Right ventricle myocardium inferior (tissue), 1 donor: ENCODE measurements around the gene SLC12A3. TPM values are rescaled to one million over a fixed set of nuclear protein-coding genes. Genes with fewer than 3 reads are reported as not detected.
A peak's percentile ranks its signal among the peaks of the same experiment; 100 is the strongest.

Source experiments
- ATAC-seq: fragments of 200-7000 bp; cut with Tn5 transposase; one replicate; pipeline ENCODE4 v1.9.1; 2020; ENCODE audit warnings: mild to moderate bottlenecking, moderate library complexity
- DNase-seq: peaks from one replicate; pipeline ENCODE4 v3.0.0; 2021; ENCODE audit errors: missing footprints
- intact Hi-C: fragments of 100-400 bp; cut with DNase I; formaldehyde crosslinking; loops from one replicate; pipeline ENCODE4 v1.11.0; 2022
- long read RNA-seq: library from polyadenylated mRNA; unstranded; transcript quantifications from one replicate; pipeline ENCODE4 v2.0.0, GENCODE V29; 2021
- total RNA-seq: library from RNA; stranded (reverse); fragmentation: NEBNext Ultra II Directional; extraction: Animal tissue kit (Norgen Biotek cat#: 25700); gene quantifications from one replicate; pipeline ENCODE4 v1.2.1, GENCODE V29; 2021
- donor health status: DM: no; HTN: yes; CAD: no; lungs with severe emphysema.

Gene SLC12A3, protein sequence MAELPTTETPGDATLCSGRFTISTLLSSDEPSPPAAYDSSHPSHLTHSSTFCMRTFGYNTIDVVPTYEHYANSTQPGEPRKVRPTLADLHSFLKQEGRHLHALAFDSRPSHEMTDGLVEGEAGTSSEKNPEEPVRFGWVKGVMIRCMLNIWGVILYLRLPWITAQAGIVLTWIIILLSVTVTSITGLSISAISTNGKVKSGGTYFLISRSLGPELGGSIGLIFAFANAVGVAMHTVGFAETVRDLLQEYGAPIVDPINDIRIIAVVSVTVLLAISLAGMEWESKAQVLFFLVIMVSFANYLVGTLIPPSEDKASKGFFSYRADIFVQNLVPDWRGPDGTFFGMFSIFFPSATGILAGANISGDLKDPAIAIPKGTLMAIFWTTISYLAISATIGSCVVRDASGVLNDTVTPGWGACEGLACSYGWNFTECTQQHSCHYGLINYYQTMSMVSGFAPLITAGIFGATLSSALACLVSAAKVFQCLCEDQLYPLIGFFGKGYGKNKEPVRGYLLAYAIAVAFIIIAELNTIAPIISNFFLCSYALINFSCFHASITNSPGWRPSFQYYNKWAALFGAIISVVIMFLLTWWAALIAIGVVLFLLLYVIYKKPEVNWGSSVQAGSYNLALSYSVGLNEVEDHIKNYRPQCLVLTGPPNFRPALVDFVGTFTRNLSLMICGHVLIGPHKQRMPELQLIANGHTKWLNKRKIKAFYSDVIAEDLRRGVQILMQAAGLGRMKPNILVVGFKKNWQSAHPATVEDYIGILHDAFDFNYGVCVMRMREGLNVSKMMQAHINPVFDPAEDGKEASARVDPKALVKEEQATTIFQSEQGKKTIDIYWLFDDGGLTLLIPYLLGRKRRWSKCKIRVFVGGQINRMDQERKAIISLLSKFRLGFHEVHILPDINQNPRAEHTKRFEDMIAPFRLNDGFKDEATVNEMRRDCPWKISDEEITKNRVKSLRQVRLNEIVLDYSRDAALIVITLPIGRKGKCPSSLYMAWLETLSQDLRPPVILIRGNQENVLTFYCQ
- total RNA-seq, result not detected
- long read RNA-seq, result 0 reads

DNA sequence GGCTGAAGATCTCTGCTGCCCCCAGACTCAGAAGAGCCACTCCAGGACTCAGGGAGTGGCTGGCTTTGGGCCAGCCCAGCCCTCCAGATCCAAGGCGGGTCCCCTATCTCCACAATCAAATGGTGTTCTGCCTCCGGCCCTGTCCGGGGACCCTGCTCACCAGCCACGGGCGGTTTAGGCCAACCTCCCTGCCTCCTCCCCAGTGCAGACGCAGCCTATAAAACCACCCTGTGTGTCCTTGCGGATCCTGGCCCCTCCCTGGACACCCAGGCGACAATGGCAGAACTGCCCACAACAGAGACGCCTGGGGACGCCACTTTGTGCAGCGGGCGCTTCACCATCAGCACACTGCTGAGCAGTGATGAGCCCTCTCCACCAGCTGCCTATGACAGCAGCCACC is at the start of gene SLC12A3:
Gene SLC12A3 (plus strand): TSS at position 248 of the 400 bp plus-strand sequence. CDS start 29 bp downstream, at position 277.
- intact Hi-C loops, result loop anchor here (5.0 kb wide), 2 partner anchors 52 to 67 kb away; partner anchors contain the start of gene HERPUD1
- ATAC-seq, result no peak
- DNase-seq, result peak; percentile 51

- intact Hi-C loops, result no loop called here
- DNase-seq (no peak), ATAC-seq (peak; percentile 93)
Observed at GRCh38 chr16:56815721-56816120, 49.3 kb upstream of the SLC12A3 start.

DNA sequence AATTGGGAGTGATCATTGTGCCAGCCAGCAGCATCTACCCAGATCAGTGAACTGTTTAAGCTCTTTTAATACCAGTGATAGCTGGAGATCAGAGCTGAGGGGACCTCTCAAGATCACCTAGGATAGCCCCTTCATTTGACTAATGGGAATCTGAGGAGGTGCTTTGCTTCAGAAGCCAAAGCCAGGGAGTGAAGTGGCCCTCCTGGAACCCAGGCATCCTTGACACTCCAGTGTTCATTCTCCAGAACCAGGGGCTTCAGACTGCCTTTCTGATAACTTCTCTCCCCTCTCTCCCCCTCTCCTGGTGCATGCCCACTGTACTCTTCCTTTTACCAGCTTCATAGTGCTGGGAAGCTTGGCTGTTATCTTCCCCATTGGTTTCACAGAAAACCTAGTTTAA is 48.0 kb upstream of the SLC12A3 start:
- intact Hi-C loops, result no loop called here
- ATAC-seq, result no peak

DNA sequence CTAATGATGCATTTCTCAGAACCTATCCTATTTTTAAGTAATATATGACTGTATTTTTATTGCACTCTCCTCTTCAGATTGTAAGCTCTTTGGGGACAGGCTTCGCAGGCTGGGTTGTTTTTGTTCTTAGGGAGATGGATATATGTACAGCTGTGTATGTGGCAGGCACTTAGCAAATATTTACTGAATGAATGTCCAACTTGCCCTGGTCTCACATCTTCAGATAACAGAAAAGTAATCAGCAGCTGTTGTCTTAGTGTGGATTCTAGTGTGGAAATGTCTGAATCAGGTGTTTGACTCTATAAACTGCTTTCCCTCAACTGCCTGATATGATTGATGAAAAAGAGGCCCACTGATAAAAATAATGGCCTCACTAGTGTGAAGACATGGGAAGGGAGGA is 47.1 kb upstream of the SLC12A3 start:
- DNase-seq (no peak), ATAC-seq (no peak)
- intact Hi-C loops, result no loop called here

More for the DNA sequence above, 48.0 kb upstream of the SLC12A3 start:
- no peak for DNase-seq

DNA sequence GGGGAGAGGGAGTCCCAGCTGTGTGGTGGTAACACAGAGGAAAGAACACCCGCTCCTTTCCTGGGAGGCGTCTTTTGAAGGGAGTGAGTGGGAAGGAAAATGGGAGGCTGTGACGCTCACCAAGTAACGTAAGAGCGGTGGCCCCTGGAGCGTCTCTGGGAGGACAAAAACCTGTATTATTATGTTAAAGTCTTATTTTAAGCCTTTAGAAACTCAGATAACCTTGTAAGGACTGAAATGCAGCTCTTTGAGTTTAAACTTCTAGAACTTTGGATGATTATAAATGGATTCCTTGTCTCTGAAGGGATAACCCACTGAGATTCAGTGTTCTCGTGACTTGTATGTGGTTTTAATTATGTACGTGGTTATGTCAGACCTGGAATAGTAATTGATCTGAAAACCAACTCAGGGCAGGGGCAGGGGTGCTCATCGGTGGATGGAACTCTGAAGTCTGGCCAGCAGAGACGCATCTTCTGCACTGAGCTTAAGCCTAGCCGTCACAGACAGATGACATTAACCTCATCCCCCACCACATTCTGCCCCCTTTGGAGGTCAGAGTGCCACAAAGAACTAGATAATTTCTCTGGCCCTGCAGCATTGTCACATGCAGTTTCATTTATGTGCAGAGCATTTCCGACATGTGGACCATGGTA is 41.8 kb upstream of the SLC12A3 start:
- ATAC-seq, result no peak

DNA sequence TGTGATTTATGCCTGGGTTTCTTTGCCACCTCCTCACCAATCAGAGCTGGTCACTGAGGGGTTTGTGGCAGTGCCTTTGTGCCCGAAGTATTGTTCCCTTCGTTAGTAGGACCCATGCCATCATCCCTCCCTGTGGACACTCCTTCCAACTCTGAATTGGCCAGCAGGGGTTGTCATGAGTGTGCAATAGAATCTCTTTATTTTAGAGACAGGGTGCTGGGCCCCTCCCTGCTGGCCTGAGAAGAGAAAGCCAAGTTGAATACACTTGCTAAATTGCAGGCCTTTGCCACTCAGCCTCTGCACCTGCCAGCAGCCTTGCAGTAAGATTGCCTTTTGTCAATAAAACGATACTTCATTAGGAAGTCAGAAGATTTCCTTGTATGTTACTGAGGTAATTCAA is 40.7 kb upstream of the SLC12A3 start:
- ATAC-seq (peak; percentile 57), DNase-seq (no peak)

More for the DNA sequence above, 41.8 kb upstream of the SLC12A3 start:
- DNase-seq, result no peak
- intact Hi-C loops, result no loop called here

GRCh38 chr16:56824804-56825203 is 40.2 kb upstream of the SLC12A3 start:
- ATAC-seq (no peak), DNase-seq (no peak)
- intact Hi-C loops, result no loop called here

More for the DNA sequence above, 40.7 kb upstream of the SLC12A3 start:
- intact Hi-C loops, result no loop called here

DNA sequence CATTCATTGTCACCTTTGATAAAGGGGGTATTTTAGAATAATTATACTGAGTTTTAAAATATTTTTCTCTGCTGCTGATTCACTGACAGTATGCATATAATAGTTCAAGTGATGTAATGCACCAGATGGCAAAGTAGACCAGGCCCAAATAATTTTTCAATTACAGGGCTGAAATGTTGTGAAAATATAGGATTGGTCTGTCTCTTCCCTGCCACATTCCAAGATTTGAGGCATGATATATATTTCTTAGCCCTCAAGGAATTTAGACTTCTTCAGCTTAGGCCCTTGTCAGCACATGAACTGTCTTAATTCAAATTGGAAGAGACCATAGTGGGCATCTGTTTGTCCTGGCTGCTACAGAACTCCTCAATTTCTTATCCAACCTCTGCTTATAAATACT is 39.2 kb upstream of the SLC12A3 start:
- intact Hi-C loops, result no loop called here
- no peak for ATAC-seq
- DNase-seq, result no peak

- intact Hi-C loops, result no loop called here
- ATAC-seq (no peak), DNase-seq (no peak)
Observed at GRCh38 chr16:56828647-56829046, 36.4 kb upstream of the SLC12A3 start.

DNA sequence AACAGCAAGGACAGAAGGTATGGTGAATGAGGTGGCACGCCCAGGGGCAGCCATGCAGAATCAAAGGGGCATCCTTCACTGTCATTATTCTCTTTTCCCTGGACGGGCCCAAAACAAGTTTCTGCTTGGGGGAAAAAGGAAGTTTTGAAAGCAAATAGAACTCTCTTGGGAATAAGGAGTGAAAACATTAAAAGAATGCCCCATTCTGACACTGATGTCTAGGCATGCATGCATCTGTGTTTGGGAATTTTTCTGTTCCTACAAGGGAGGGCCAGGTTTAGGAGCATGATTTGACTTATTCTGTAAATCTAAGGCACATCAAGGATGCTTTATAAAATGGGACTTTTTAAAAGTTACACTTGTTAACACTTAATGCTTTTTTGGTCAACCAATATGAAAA is 34.3 kb upstream of the SLC12A3 start:
- intact Hi-C loops, result no loop called here
- no peak for DNase-seq
- ATAC-seq, result no peak

GRCh38 chr16:56832768-56833167 is 32.2 kb upstream of the SLC12A3 start:
- ATAC-seq, result no peak
- intact Hi-C loops, result no loop called here
- no peak for DNase-seq

GRCh38 chr16:56833243-56833970 is 31.6 kb upstream of the SLC12A3 start:
- no peak for ATAC-seq
- intact Hi-C loops, result no loop called here
- no peak for DNase-seq

DNA sequence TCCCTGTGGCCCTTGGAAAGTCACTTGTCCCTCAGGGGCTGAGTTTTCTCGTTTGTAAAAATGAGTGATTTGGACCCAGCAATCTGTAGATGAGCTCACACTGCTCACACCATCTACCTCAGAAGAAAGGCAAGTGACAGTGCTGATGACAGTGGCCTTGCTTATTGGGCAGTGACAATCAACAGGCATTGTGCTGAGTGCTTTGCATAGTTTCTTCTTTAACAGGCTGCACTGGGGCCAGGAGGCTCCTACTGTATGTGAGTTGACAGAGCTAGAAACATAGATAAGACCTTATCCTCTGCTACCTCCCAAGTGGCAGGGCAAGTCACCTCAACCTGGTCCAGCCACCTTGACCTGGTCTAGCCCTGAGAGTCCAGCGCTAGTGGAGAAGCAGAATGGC is 29.7 kb upstream of the SLC12A3 start:
- intact Hi-C loops, result no loop called here
- no peak for DNase-seq
- ATAC-seq, result peak; percentile 28

DNA sequence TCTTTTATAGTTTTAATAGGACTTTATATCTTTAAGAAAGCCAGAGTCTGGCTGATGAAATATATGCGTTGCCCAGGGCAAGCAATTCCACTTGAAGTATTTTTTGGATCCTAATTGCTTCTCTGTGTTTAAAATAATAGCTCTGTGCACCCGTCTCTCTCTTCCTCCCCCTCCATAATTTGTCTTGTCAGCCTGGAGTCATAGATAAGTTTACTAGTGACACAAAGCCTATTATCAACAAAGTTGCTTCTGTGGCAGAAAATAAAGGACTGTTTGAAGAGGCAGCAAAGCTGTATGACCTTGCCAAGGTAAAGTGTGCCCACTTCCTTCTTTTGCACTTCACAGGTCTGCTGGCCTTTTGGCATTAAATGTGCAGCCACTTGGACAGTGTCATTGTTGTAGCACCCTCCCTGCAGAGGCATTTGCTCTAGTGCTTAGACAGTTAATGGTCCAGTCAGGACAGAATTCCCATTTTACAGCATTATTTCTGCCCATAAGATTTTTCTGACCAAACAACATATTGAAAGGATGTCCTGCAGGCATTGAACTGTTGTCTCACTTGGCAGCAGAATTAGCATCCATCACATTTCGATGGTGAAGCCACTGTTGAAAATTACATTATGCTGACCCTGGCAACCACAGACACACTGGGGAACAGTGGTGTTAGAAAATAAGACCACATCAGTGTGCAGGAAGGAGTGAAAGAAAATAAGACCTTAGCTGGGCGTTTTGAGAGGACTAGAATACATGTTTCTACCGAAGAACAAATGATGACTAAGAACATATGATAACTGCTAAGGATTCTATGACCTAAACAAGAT is 28.4 kb upstream of the SLC12A3 start:
- ATAC-seq (no peak), DNase-seq (no peak)
- intact Hi-C loops, result no loop called here

GRCh38 chr16:56838622-56839337 is 26.2 kb upstream of the SLC12A3 start:
- ATAC-seq, result no peak
- no peak for DNase-seq
- intact Hi-C loops, result no loop called here

DNA sequence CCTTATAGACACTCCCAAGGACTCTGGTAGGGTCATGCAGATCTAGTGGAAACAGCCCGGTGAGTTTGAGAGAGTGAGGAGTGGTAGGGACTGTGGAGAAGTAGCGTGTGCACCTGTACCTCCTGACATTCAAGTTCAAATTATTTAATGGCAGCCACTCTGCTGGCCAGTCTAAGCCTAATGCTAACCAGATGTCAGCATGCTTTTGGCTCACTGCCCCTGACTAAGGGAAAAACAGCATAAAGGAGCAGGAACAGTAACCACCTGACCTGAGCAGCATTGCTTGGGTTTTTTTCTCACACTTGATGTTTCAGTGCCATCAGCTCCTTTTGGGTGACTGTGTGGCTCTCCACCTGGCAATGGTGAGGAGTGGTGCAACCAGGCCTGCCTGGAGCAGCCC is 23.8 kb upstream of the SLC12A3 start:
- no peak for DNase-seq
- intact Hi-C loops, result no loop called here
- no peak for ATAC-seq

DNA sequence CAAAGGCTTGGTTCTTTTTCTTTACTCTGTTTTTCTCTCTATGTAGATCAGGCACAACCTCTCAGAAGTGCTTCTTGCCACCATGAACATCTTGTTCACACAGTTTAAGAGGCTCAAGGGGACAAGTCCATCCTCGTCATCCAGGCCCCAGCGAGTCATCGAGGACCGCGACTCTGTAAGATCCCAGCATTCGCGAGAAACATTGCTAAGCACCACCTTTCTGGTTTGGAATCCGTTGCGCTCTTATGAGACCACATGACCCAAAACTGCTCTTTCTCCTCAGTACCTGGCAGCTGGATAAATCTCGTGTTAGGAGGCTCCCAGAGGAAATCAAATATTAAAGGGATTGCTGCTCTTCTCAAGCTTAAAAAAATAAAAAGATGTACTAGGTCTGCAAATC is 23.3 kb upstream of the SLC12A3 start:
- intact Hi-C loops, result no loop called here
- ATAC-seq, result no peak
- DNase-seq, result no peak
